H9 (cell line): ENCODE data around the gene LCNL1. TPM values are rescaled to one million over a fixed set of nuclear protein-coding genes. Genes with fewer than 3 reads are reported as not detected.

Experiments
- DNase-seq: peaks from one replicate; pipeline ENCODE4 v3.0.0-alpha.2; 2017
- H2AFZ ChIP-seq: one replicate; pipeline ENCODE4 v1.6.1; 2013; ENCODE audit warnings: mild to moderate bottlenecking, low read length, control low read depth, moderate library complexity
- H2AK5ac ChIP-seq: 2 replicates; pipeline ENCODE4 v1.6.1; 2013; ENCODE audit warnings: low read length, control low read depth, mixed read lengths; ENCODE audit not compliant: insufficient read length
- H2BK120ac ChIP-seq: one replicate; pipeline ENCODE4 v1.6.1; 2013; ENCODE audit warnings: low read depth, mild to moderate bottlenecking, low read length, control low read depth, inconsistent platforms; ENCODE audit not compliant: poor library complexity, severe bottlenecking
- H2BK12ac ChIP-seq: 2 replicates; pipeline ENCODE4 v1.6.1; 2013; ENCODE audit warnings: low read length, control low read depth, mixed read lengths, low read depth; ENCODE audit not compliant: insufficient read length
- H2BK15ac ChIP-seq: 2 replicates; pipeline ENCODE4 v1.6.1; 2013; ENCODE audit warnings: low read depth, low read length, control low read depth
- H2BK20ac ChIP-seq: one replicate; pipeline ENCODE4 v1.6.1; 2013; ENCODE audit warnings: low read depth, mild to moderate bottlenecking, low read length, control low read depth, inconsistent platforms; ENCODE audit not compliant: poor library complexity, severe bottlenecking
- H2BK5ac ChIP-seq: 2 replicates; pipeline ENCODE4 v1.6.1; 2013; ENCODE audit warnings: low read length, control low read depth, mixed read lengths; ENCODE audit not compliant: insufficient read length
- H3K14ac ChIP-seq: 2 replicates; pipeline ENCODE4 v1.6.1; 2013; ENCODE audit warnings: low read length, control low read depth; ENCODE audit not compliant: insufficient read depth
- H3K18ac ChIP-seq: 2 replicates; pipeline ENCODE4 v1.6.1; 2013; ENCODE audit warnings: low read depth, mild to moderate bottlenecking, mixed read lengths, low read length, control low read depth; ENCODE audit not compliant: insufficient read length
- H3K23ac ChIP-seq: 2 replicates; pipeline ENCODE4 v1.6.1; 2013; ENCODE audit warnings: low read length, control low read depth, mixed read lengths, low read depth; ENCODE audit not compliant: insufficient read length
- H3K23me2 ChIP-seq: 2 replicates; pipeline ENCODE4 v1.6.1; 2013; ENCODE audit warnings: low read depth, mild to moderate bottlenecking, mixed read lengths, low read length, control low read depth; ENCODE audit not compliant: insufficient read length, poor library complexity, severe bottlenecking
- H3K27ac ChIP-seq: 2 replicates; pipeline ENCODE4 v1.5.1; 2013; ENCODE audit warnings: low read length, control low read depth, mixed read lengths, low read depth; ENCODE audit not compliant: insufficient read length
- H3K27me3 ChIP-seq: 2 replicates; pipeline ENCODE4 v1.6.1; 2013; ENCODE audit warnings: low read length, control low read depth, inconsistent platforms; ENCODE audit not compliant: insufficient read depth
- H3K4ac ChIP-seq: 2 replicates; pipeline ENCODE4 v1.6.1; 2013; ENCODE audit warnings: low read depth, mild to moderate bottlenecking, control low read depth, inconsistent platforms, low read length, moderate library complexity
- H3K4me1 ChIP-seq: 2 replicates; pipeline ENCODE4 v1.6.1; 2013; ENCODE audit warnings: low read length, control low read depth, inconsistent platforms; ENCODE audit not compliant: insufficient read depth
- H3K4me2 ChIP-seq: 2 replicates; pipeline ENCODE4 v1.6.1; 2013; ENCODE audit warnings: low read length, control low read depth, mixed read lengths; ENCODE audit not compliant: insufficient read length, insufficient read depth
- H3K56ac ChIP-seq: 2 replicates; pipeline ENCODE4 v1.6.1; 2013; ENCODE audit warnings: low read depth, mild to moderate bottlenecking, mixed read lengths, low read length, control low read depth; ENCODE audit not compliant: insufficient read length
- H3K79me1 ChIP-seq: 2 replicates; pipeline ENCODE4 v1.6.1; 2013; ENCODE audit warnings: low read depth, mild to moderate bottlenecking, moderate library complexity, low read length, control low read depth, inconsistent platforms; ENCODE audit not compliant: insufficient read depth, poor library complexity, severe bottlenecking
- H3K79me2 ChIP-seq: 2 replicates; pipeline ENCODE4 v1.6.1; 2013; ENCODE audit warnings: low read length, control low read depth, inconsistent platforms; ENCODE audit not compliant: insufficient read depth
- H3K9ac ChIP-seq: 2 replicates; pipeline ENCODE4 v1.6.1; 2013; ENCODE audit warnings: low read length, control low read depth, mixed read lengths; ENCODE audit not compliant: insufficient read length; ENCODE audit errors: extremely low read depth
- H3K9me3 ChIP-seq: one replicate; pipeline ENCODE4 v1.6.1; 2013; ENCODE audit warnings: low read depth, low read length, inconsistent platforms; ENCODE audit not compliant: control insufficient read depth
- H3T11ph ChIP-seq: one replicate; pipeline ENCODE4 v1.6.1; 2013; ENCODE audit warnings: mild to moderate bottlenecking, low read length, control low read depth, inconsistent platforms
- H4K20me1 ChIP-seq: one replicate; pipeline ENCODE4 v1.6.1; 2013; ENCODE audit not compliant: control insufficient read depth, insufficient read length, insufficient read depth
- H4K5ac ChIP-seq: 2 replicates; pipeline ENCODE4 v1.6.1; 2013; ENCODE audit warnings: low read depth, mild to moderate bottlenecking, mixed read lengths, low read length, control low read depth; ENCODE audit not compliant: insufficient read length
- H4K8ac ChIP-seq: replicated peaks from 2 replicates; pipeline ENCODE4 v1.6.1; 2013; ENCODE audit warnings: low read length, control low read depth, mixed read lengths, low read depth; ENCODE audit not compliant: insufficient read length
- H4K91ac ChIP-seq: 2 replicates; pipeline ENCODE4 v1.6.1; 2013; ENCODE audit warnings: low read depth, mild to moderate bottlenecking, moderate library complexity, mixed read lengths, low read length, control low read depth; ENCODE audit not compliant: insufficient read length
- H3K27ac Mint-ChIP-seq, 3 experiments: 2 replicates in 2 of 3; 3 replicates in 1 of 3; pipeline ENCODE4 v1.8.0; 2020 to 2021; ENCODE audit warnings: mixed read lengths in 3 of 3, mild to moderate bottlenecking in 1 of 3, moderate library complexity in 1 of 3
- H3K27me3 Mint-ChIP-seq: 2 replicates; pipeline ENCODE4 v1.8.0; 2021; ENCODE audit warnings: low read depth, mild to moderate bottlenecking, moderate library complexity, mixed read lengths
- H3K36me3 Mint-ChIP-seq, 3 experiments: 2 replicates in 2 of 3; 3 replicates in 1 of 3; pipeline ENCODE4 v1.8.0; 2020 to 2021; ENCODE audit warnings: low read depth in 3 of 3, mixed read lengths in 3 of 3; ENCODE audit not compliant: insufficient read depth in 1 of 3
- H3K4me1 Mint-ChIP-seq, 2 experiments: 2 replicates each; pipeline ENCODE4 v1.8.0; 2020; ENCODE audit warnings: mixed read lengths in 2 of 2
- H3K4me3 Mint-ChIP-seq, 2 experiments: 2 replicates in 1 of 2; 3 replicates in 1 of 2; pipeline ENCODE4 v1.8.0; 2020 to 2021; ENCODE audit warnings: mild to moderate bottlenecking in 2 of 2, mixed read lengths in 2 of 2, moderate library complexity in 1 of 2
- H3K9me3 Mint-ChIP-seq, 2 experiments: 2 replicates in 1 of 2; 3 replicates in 1 of 2; pipeline ENCODE4 v1.8.0; 2020; ENCODE audit warnings: mild to moderate bottlenecking in 2 of 2, mixed read lengths in 2 of 2, moderate library complexity in 1 of 2
- CTCF ChIP-seq: fragments of 200-600 bp; sonication (generic); conservative IDR thresholded peaks from 3 replicates; pipeline ENCODE4 v1.8.0; 2021; ENCODE audit warnings: antibody characterized with exemption, mild to moderate bottlenecking
- WGBS: extraction: QIAGEN DNeasy Blood & Tissue Kit; methylation state at CpG from one replicate; pipeline ENCODE4 v1.1.7; 2013; ENCODE audit warnings: missing lambda C conversion rate, low lambda C conversion rate, mixed read lengths; ENCODE audit not compliant: insufficient read length; ENCODE audit errors: extremely low coverage; 5-methylcytosine and 5-hydroxymethylcytosine counted together
- total RNA-seq: library from RNA; stranded (reverse); gene quantifications from 2 replicates; pipeline ENCODE4 v1.2.1, GENCODE V29; 2021

Gene LCNL1
- total RNA-seq, 1 experiment from 2014 or later, result 0.20 TPM

GRCh38 chr9:136963341-136963740 lies 19.5 kb upstream of the LCNL1 start:
- Histone ChIP-seq H2BK120ac (no peak overlapping the region), H3K18ac (no peak overlapping the region), H2AFZ (no peak overlapping the region), H2BK15ac (no peak overlapping the region), H3K14ac (no peak overlapping the region), H3K9ac (no peak overlapping the region), H4K8ac (no peak overlapping the region), H3T11ph (no peak overlapping the region), H3K4ac (no peak overlapping the region), H2BK5ac (no peak overlapping the region), H3K23me2 (no peaks in the 10 kb centered on the region), H3K9me3 (no peaks in the 10 kb centered on the region), H3K79me1 (no peaks in the 10 kb centered on the region), H3K27me3 (no peaks in the 10 kb centered on the region), H3K23ac (no peak overlapping the region), H4K91ac (no peak overlapping the region), H2BK12ac (no peak overlapping the region), H3K4me2 (no peak overlapping the region), H3K56ac (no peak overlapping the region), H4K20me1 (no peaks in the 10 kb centered on the region), H3K27ac (no peak overlapping the region), H3K79me2 (no peaks in the 10 kb centered on the region), H3K4me1 (peaks cover 2% of the 10 kb centered on the region; the same call in 1 of the 2 replicates), H2AK5ac (no peak overlapping the region), H2BK20ac (no peak overlapping the region), H4K5ac (no peak overlapping the region)
- no peak for TF ChIP-seq CTCF
- no peaks in the 10 kb centered on the region for H3K36me3 Mint-ChIP-seq
- no CpG with 5 or more reads among the region's 15 CpGs for WGBS
- peaks cover 7 to 15% of the 10 kb centered on the region in 2 experiments for H3K4me1 Mint-ChIP-seq
- no peak overlapping the region for H3K27ac Mint-ChIP-seq
- H3K4me3 Mint-ChIP-seq, result no peak overlapping the region
- no peaks in the 10 kb centered on the region for H3K9me3 Mint-ChIP-seq
- DNase-seq, result no peak
- H3K27me3 Mint-ChIP-seq, result peaks cover 18% of the 10 kb centered on the region
